ENCODE results near the gene GMFB. TPM values are rescaled to one million over a fixed set of nuclear protein-coding genes. Genes with fewer than 3 reads are reported as not detected.

GMFB gene
- polyA plus RNA-seq (2011; rRNA removed) (35.3 and 45.5 TPM in 2 replicates), polyA plus RNA-seq (2017; fragmentation: RNase III; extraction: RNeasy Plus Mini Kit Qiagen cat#74134 plus additional on column Dnase treatment) (56.8 to 66.7 TPM (median 62.3 TPM) in 3 replicates), polyA minus RNA-seq (2011; rRNA and poly(A)+ RNA removed) (10.9 and 11.4 TPM in 2 replicates)
- polyA plus RNA-seq (2012; cell fraction: cytosol; rRNA removed) = 7.0 TPM in 2 replicates
- polyA plus RNA-seq (2012; cell fraction: nucleus; rRNA removed) = 3.9 and 6.6 TPM in 2 replicates

GRCh38 chr14:54488646-54489317 is at the start of gene GMFB:
Gene GMFB, minus strand, starts transcription at chr14:54488980. Its CDS starts 53 bp downstream, at chr14:54488927.
- CTCF ChIA-PET = interaction anchor here (0.7 to 8.0 kb wide), 17 partner anchors 8 to 377 kb away, joined by 3 to 66 read pairs (median 4); partner anchors contain the start of genes CGRRF1 and CNIH1
- FAIRE-seq (no peak), DNase-seq (ENCODE audit: low read depth in 1 of 2, low spot score in 1 of 2) (peak; percentile 79 to 94), ATAC-seq (peak; percentile 95 to 97)
- Histone ChIP-seq H3K4me2 (peak within 1 kb of the TSS; percentile 87), H3K4me3 (peak within 1 kb of the TSS; percentile 84), H3K27ac (peak within 1 kb of the TSS; percentile 95 to 98), H3K4me1 (peaks cover 26% of the 10 kb centered on the region), H3K9me3 (no peaks in the 10 kb centered on the region)
- POLR2A ChIA-PET = interaction anchor here (1.0 to 2.7 kb wide), 6 partner anchors 9 to 538 kb away, joined by 3 to 13 read pairs (median 4); partner anchors contain the start of genes CGRRF1, SOCS4 and WDHD1
- 1% methylated on average over 29 of the region's 51 CpGs for WGBS (ENCODE audit: missing lambda C conversion rate)
- TF ChIP-seq HMGXB4 (CRISPR knock-in tag; IDR thresholded peaks at IDR 0.05; ENCODE audit: borderline replicate concordance) (no peak), FOSL2 (IDR thresholded peaks at IDR 0.05) (no peak), FOSL2 (CRISPR knock-in tag; IDR thresholded peaks at IDR 0.05) (0 out of 2 replicates have a peak, but pooled peaks have one; percentile 31), MYC (IDR thresholded peaks at IDR 0.05; ENCODE audit: borderline replicate concordance, low read length) (0 out of 2 replicates have a peak, but pooled peaks have one; percentile 36), REST (IDR thresholded peaks at IDR 0.05) (no peak), CTCF (IDR thresholded peaks at IDR 0.05) (peak; percentile 37), TP53 (CRISPR knock-in tag; IDR thresholded peaks at IDR 0.05) (no peak), PBX3 (IDR thresholded peaks at IDR 0.05) (peak; percentile 23; the same call in 1 of the 2 replicates), RNF2 (IDR thresholded peaks at IDR 0.05; ENCODE audit: borderline replicate concordance, low read depth) (no peak), USF2 (IDR thresholded peaks at IDR 0.05) (peak; percentile 90), PHF8 (IDR thresholded peaks at IDR 0.05; ENCODE audit: borderline replicate concordance, low read depth) (peak; percentile 90), BHLHE40 (IDR thresholded peaks at IDR 0.05; ENCODE audit: low read depth, low read length) (peak; percentile 98), HDAC2 (IDR thresholded peaks at IDR 0.05) (no peak), GATA3 (IDR thresholded peaks at IDR 0.05; ENCODE audit: borderline replicate concordance) (0 out of 2 replicates have a peak, but pooled peaks have one; percentile 15), MAX (IDR thresholded peaks at IDR 0.05) (peak; percentile 92), ESRRA (IDR thresholded peaks at IDR 0.05; ENCODE audit: borderline replicate concordance, low read length) (no peak), NR3C1 (IDR thresholded peaks at IDR 0.05) (no peak), ZSCAN20 (CRISPR knock-in tag; IDR thresholded peaks at IDR 0.05) (no peak), RAD21 (conservative IDR thresholded peaks at IDR 0.05 in 1 of 2, IDR thresholded peaks at IDR 0.05 in 1 of 2) (0 out of 5 replicates have a peak, but pooled peaks of 1 of the 2 experiments have one; percentile 8), POLR2A (IDR thresholded peaks at IDR 0.05; ENCODE audit: low read length) (peak; percentile 69), NPAS2 (CRISPR knock-in tag; IDR thresholded peaks at IDR 0.05; ENCODE audit: borderline replicate concordance) (peak; percentile 62; the same call in 1 of the 2 replicates), ZFP36 (IDR thresholded peaks at IDR 0.05; ENCODE audit: borderline replicate concordance, partially characterized antibody) (no peak), FOSB (CRISPR knock-in tag; IDR thresholded peaks at IDR 0.05) (no peak), RARB (CRISPR knock-in tag; IDR thresholded peaks at IDR 0.05) (no peak), E2F6 (IDR thresholded peaks at IDR 0.05; ENCODE audit: borderline replicate concordance, low read depth) (peak; percentile 57; the same call in 1 of the 2 replicates), HEYL (CRISPR knock-in tag; IDR thresholded peaks at IDR 0.05) (no peak), FOXS1 (CRISPR knock-in tag; IDR thresholded peaks at IDR 0.05) (no peak), CBX2 (IDR thresholded peaks at IDR 0.05; ENCODE audit: borderline replicate concordance, low read depth) (no peak)

Measured in A549 (cell line).